Thyroid gland (tissue), 4 donors: ENCODE results near the gene MYO9B. TPM values are rescaled to one million over a fixed set of nuclear protein-coding genes. Genes with fewer than 3 reads are reported as not detected.

ENCODE experiments used
- DNase-seq, 2 donors: peaks; one replicate each; pipeline ENCODE4 v3.0.0-alpha.2; 2019
- H3K27ac ChIP-seq, 3 donors: fragments of 200-600 bp; sonication (generic); 1 replicate in 2 of 3; 2 replicates in 1 of 3; pipeline ENCODE4 v1.5.1; 2016 to 2019; ENCODE audit warnings: mild to moderate bottlenecking in 1 of 3, moderate library complexity in 1 of 3
- H3K27me3 ChIP-seq: fragments of 200-600 bp; sonication (generic); one replicate; pipeline ENCODE4 v1.5.1; 2019
- H3K36me3 ChIP-seq, 2 donors: fragments of 200-600 bp; sonication (generic); one replicate each; pipeline ENCODE4 v1.5.1; 2016 to 2019
- H3K4me1 ChIP-seq, 2 donors: fragments of 200-600 bp; sonication (generic); one replicate each; pipeline ENCODE4 v1.5.1; 2017 to 2019
- H3K4me3 ChIP-seq, 3 donors: fragments of 200-600 bp; sonication (generic); replicated peaks in 1 of 3; 1 replicate in 2 of 3; 2 replicates in 1 of 3; pipeline ENCODE4 v1.5.1; 2016; ENCODE audit warnings: mild to moderate bottlenecking in 1 of 3
- H3K9me3 ChIP-seq: fragments of 200-600 bp; sonication (generic); one replicate; pipeline ENCODE4 v1.5.1; 2017
- CTCF ChIP-seq, 6 experiments: fragments of 200-600 bp in 3 of 6; fragments of 450-650 bp in 3 of 6; sonication (generic) in 3 of 6; IDR thresholded peaks; one replicate each; pipeline ENCODE4 v1.5.1; 2016 to 2019; ENCODE audit warnings: antibody characterized with exemption in 6 of 6, mild to moderate bottlenecking in 2 of 6, inconsistent platforms in 1 of 6, moderate library complexity in 1 of 6
- POLR2A ChIP-seq, 2 donors: fragments of 450-650 bp; IDR thresholded peaks; one replicate each; pipeline ENCODE4 v1.6.1; 2017; ENCODE audit warnings: antibody characterized with exemption in 2 of 2, mild to moderate bottlenecking in 2 of 2, moderate library complexity in 1 of 2
- WGBS, 2 donors: methylation state at CpG; one replicate each; pipeline ENCODE4 v1.1.5; 2017; 5-methylcytosine and 5-hydroxymethylcytosine counted together
- intact Hi-C: fragments of 100-400 bp; cut with DNase I; formaldehyde crosslinking; loops from one replicate; pipeline ENCODE4 v1.15.1; 2023
- total RNA-seq, 4 donors: library from RNA; depleted of rRNA; stranded (reverse); fragments of >200 nt; gene quantifications; one replicate each; pipeline ENCODE4 v1.2.3, GENCODE V29; 2016

The MYO9B gene
- total RNA-seq, 4 donors from 2014 or later = 33.7 to 52.9 (median 44.6) TPM

GRCh38 chr19:17127671-17128070 lies 52.1 kb downstream of the MYO9B start:
- H3K27ac ChIP-seq = no peak overlapping the region

GRCh38 chr19:17128403-17128802 lies 52.8 kb downstream of the MYO9B start:
- DNase-seq = no peak
- 95 to 100% methylated on average over 8 to 11 of the region's 12 CpGs for WGBS, 2 donors

More at GRCh38 chr19:17127671-17128070, 52.1 kb downstream of the MYO9B start:
- H3K27me3 ChIP-seq = no peaks in the 10 kb centered on the region
- 98 to 99% methylated on average over 6 of the region's 6 CpGs for WGBS, 2 donors
- no peaks in the 10 kb centered on the region for H3K36me3 ChIP-seq
- DNase-seq = no peak
- H3K4me1 ChIP-seq = no peaks in the 10 kb centered on the region
- no peak for TF ChIP-seq POLR2A (IDR thresholded peaks at IDR 0.05)
- TF ChIP-seq CTCF (IDR thresholded peaks at IDR 0.05) = no peak
- intact Hi-C loops = no loop called here
- H3K4me3 ChIP-seq = no peak overlapping the region
- H3K9me3 ChIP-seq = no peaks in the 10 kb centered on the region

GRCh38 chr19:17128820-17129219 lies 53.2 kb downstream of the MYO9B start:
- no peaks in the 10 kb centered on the region for H3K36me3 ChIP-seq
- WGBS, 2 donors = 95 to 97% methylated on average over 9 of the region's 9 CpGs
- TF ChIP-seq POLR2A (IDR thresholded peaks at IDR 0.05) (no peak), CTCF (IDR thresholded peaks at IDR 0.05) (no peak)

More at GRCh38 chr19:17128403-17128802, 52.8 kb downstream of the MYO9B start:
- TF ChIP-seq CTCF (IDR thresholded peaks at IDR 0.05) (no peak), POLR2A (IDR thresholded peaks at IDR 0.05) (no peak)
- Histone ChIP-seq H3K4me3 (no peak overlapping the region), H3K36me3 (no peaks in the 10 kb centered on the region), H3K27ac (no peak overlapping the region), H3K9me3 (no peaks in the 10 kb centered on the region), H3K27me3 (no peaks in the 10 kb centered on the region), H3K4me1 (no peaks in the 10 kb centered on the region)
- intact Hi-C loops = no loop called here

GRCh38 chr19:17129377-17129776 lies 53.8 kb downstream of the MYO9B start:
- intact Hi-C loops = no loop called here
- 85 to 87% methylated on average over 10 to 11 of the region's 12 CpGs for WGBS, 2 donors
- TF ChIP-seq POLR2A (IDR thresholded peaks at IDR 0.05) = no peak
- no peak for TF ChIP-seq CTCF (IDR thresholded peaks at IDR 0.05)
- no peak for DNase-seq
- Histone ChIP-seq H3K27ac (no peak overlapping the region), H3K27me3 (no peaks in the 10 kb centered on the region), H3K4me1 (no peaks in the 10 kb centered on the region), H3K4me3 (no peak overlapping the region), H3K36me3 (no peaks in the 10 kb centered on the region), H3K9me3 (no peaks in the 10 kb centered on the region)

More at GRCh38 chr19:17128820-17129219, 53.2 kb downstream of the MYO9B start:
- Histone ChIP-seq H3K27me3 (no peaks in the 10 kb centered on the region), H3K27ac (no peak overlapping the region), H3K4me1 (no peaks in the 10 kb centered on the region), H3K4me3 (no peak overlapping the region), H3K9me3 (no peaks in the 10 kb centered on the region)
- DNase-seq = no peak
- intact Hi-C loops = no loop called here

- DNase-seq = peak; percentile 96 to 98
- H3K4me3 ChIP-seq = no peak overlapping the region
- no peaks in the 10 kb centered on the region for H3K9me3 ChIP-seq
- peaks cover 16 to 20% of the 10 kb centered on the region in 2 donors for H3K4me1 ChIP-seq
- peak overlapping the region; percentile 94 to 97 (median 95) for H3K27ac ChIP-seq
- H3K27me3 ChIP-seq = no peaks in the 10 kb centered on the region
- no peaks in the 10 kb centered on the region for H3K36me3 ChIP-seq
- intact Hi-C loops = no loop called here
- TF ChIP-seq CTCF (IDR thresholded peaks at IDR 0.05) = peak in 2 of 6 experiments; percentile 17 to 19
- TF ChIP-seq POLR2A (IDR thresholded peaks at IDR 0.05) = peak in 1 of 2 donors; percentile 56
- 22 to 24% methylated on average over 26 to 30 of the region's 30 CpGs for WGBS, 2 donors
Observed at GRCh38 chr19:17135001-17135853, 59.6 kb downstream of the MYO9B start.
